ENCODE results near the gene PPP6R2. TPM values are rescaled to one million over a fixed set of nuclear protein-coding genes. Genes with fewer than 3 reads are reported as not detected.

PPP6R2 gene
- total RNA-seq, 1 experiment from 2014 or later: 31.4 TPM

DNA sequence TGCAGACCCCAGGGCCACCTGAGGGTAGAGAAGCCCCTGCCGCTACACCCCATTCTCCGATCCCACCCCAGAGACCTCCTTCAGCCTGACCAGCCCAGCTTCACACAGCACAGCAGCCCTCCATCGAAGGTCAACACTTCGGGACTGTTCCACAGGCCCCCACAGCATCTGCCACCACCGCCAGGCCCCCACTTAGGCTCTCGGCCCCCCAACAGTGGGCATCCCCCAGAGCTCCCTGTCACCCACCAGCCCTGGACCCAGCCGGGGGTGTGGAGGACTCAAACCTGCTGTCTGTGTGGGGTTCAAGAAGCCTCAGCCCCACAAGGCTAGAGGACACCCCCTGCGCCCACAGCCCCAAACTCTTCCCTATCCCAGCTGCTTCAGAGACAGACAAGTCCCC lies 125.5 kb downstream of the PPP6R2 start:
- DNase-seq (ENCODE audit: low read depth): no peak

DNA sequence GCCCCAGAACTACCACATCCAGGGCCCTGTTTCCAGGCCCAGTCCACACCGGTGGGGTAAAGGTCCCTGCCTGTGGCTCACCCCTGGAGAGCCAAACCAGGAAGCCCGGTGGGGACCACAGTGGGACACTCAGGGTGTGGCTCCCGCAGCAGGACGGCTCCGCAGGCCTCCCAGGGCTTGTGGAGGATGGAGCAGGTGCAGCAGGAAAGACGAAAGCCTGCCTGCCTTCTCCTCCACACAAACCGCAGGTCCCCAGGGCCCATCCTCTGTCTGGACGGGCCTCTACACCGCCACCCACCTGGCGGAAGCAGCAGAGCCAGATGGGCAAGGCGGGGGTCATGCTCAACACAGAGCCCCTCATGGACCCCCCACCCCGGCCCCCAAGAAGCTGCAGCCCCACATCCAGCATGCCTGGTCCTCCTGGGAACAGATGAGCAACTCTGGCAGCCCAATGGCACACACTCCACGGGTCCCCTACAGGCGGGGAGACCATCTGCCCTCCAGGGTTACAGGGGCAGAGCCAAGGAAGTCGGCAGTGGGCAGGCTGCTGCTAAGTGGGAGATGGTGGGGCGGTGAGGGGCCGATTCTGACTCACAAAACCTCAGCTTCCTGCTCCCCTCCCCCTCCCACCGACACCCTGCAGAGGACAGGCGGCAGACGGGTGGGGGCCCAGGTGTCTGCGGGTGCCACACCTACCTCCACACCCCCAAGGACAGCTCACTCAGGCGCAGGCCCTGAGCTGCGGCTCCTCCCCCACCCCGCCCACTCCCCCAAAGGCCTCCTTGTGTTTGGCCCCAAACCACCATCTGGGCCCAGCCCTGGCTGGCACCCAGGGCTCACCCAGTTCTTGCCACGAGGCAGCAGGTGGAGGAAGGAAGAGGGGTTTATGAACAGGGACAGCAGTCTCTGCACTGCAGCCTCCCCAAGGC lies 126.5 kb downstream of the PPP6R2 start:
- peak; percentile 64 for DNase-seq (ENCODE audit: low read depth)

DNA sequence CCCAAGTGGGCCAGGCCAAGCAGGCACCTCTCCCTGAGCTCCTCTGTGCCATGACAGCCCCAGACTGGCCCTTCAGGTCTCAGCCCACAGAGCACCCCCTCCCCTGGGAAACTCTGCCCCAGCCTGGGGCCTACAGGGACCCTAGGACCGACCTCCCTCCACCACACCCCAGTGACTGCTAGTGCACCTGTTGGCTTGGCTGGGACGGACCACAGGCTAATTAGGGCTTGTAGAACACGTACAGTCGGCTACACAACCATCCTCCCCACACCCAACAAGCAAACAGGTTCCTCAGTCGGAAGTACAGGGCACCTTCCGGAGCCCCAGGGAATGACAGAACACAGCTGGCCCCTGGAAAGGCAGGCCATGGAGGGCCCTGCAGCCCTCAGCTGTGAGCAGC lies 127.4 kb downstream of the PPP6R2 start:
- DNase-seq (ENCODE audit: low read depth): no peak

DNA sequence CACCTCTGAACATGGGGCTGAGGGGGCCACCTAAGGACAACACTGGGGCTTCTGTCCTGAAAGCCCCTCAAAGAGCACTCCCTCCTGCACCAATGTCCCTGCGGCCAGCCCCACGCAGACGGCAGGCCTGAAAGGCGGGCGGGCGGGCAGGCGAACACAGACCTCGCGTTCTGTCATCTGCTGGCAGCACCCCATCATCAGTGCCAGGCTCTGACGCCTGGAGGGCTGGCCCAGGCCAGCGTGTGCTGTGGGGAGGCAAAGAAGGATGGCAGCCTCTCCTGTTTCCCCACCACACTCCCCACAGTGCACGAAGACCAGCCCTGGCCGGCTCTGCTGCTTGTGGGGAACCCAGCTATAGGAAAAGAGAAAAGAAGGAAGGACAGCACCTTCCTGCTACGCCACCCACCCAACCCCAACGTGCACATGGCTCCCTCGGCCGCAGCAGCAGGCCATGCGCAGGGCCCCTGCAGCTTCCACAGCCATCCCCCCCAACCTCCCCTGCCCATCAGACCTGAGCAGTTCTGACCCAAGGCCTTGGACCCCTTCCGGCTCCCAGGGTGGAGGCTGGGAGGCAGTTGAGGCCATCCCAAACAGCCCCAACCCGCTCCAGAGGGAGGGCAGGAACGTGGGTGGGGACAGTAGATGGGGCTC lies 128.2 kb downstream of the PPP6R2 start:
- no peak for DNase-seq (ENCODE audit: low read depth)

DNA sequence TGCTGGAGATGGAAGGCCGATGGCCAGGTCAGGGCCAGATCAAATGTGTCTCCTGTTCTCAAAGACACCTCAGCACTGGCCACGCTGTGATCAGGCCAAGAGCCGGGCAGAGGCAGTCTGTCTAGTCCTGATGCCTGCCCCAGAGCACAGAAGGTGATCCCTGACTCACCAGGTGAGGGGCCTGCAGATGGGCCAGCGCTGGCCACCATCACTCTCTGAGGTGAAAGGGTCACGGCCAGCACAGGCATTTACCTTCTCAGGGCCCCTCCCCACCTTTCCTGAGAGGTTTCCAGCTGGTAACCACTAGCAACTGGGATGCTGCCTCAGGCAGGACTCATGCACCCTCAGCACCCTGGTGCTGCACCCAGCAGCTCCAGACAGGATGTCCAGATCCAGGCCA lies 128.8 kb downstream of the PPP6R2 start:
- DNase-seq (ENCODE audit: low read depth): no peak

DNA sequence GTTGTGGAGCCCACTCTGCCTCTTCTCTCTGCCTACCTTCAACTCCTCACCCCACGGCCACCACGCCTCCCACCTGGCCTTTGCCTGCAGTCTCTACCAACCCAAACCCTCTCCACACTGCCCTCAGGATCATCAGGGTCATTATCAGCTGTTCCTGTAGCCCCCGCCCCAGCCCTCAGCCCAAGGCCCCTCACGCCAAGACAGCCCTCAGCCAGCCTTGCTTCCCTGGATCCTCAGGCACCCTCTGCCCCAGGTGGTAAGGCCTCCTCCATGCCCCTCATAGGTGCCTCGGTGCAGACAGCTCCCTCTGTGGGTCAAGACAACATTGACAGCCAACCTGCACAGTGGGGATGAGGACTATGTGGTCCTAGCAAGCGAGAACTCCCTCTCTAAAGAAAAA lies 130.0 kb downstream of the PPP6R2 start:
- no peak for DNase-seq (ENCODE audit: low read depth)

DNA sequence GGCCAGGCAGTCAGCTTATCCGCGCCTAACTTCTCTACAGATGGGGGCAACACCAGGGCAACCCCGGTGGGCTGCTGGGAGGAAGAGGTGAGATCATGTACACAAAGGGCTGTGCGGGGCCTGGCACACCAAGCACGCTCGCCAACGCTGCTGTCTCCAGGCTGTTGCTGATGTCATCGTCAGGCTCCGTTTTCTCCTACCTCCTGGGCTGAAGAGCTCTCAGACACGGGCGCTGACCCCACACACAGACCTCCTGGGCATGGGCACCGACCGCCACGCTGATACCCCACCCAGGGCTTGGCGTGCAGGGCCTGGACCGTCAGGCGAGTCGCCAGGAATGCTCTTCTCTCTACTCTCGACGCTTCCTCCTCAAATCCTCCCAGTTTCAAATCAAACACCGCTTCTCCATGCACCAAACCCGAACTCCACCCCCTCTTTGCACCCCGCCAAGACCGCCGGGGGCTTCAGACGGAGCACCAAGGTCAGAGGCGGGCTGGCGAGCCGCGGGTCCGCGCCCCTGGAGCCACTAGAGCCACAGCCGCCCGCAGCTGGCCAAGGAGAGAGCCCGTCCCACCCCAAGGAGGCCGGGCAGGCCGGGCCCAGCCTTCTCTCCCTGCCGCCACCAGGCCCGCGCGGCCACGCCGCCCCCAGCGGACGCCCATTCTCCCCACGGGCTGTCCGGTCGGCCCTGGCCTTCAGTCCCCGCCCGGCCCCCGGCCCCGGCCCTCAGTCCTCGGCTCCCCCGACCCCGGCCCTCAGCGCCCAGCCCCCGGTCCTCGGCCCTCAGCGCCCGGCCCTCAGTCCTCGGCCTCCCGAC lies 130.9 kb downstream of the PPP6R2 start:
- peak; percentile 25 for DNase-seq (ENCODE audit: low read depth)

DNA sequence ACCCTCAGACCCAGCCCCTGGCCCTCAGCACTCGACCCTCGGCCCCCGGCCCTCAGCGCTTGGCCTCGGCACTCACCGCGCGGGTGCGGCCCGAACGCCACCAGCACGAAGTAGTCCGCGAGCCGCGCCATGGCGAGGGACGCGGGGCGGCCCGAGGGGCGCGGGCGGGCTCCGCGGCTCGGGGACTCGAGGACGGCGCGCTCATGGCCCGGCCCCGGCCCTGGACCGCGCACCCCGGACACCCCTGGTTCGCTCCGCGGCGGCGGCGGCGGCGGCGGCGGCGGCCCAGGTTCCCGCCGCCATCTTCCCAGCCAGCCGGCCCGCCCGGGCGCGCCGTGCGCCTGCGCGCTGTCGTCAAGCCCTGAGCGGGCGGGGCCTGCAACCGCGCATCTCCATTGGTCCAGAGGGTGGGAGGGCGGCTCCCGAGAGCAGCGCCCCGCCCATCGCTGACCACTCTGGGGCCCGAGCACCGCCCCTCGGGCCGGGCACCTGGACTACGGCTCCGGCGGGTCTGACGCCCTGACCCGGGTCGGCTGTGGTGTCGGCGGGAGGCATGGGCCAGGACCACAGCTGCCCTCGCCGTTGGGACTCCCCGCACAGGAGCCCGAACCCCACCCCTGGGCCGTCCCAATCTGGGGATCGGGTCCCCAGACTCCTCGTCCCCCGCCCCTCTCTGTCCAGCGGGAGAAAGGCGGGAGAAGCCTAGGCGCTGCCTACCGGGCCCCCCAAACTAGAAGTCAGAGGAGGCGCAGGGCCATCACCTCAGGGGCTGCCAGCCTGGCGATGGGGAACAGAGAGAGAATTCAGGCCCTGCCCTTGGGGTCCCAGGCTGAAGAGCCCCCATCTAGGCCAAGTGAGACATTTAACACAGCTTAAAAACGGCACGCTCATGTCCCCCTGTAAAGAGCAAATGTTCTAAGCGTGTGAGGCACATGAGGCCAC lies 131.9 kb downstream of the PPP6R2 start, which contains the start of gene SBF1:
TSS of gene SBF1 (minus strand) at position 326 of the 942 bp plus-strand sequence. CDS start at position 131, 195 bp downstream.
- DNase-seq (ENCODE audit: low read depth): peak; percentile 83

DNA sequence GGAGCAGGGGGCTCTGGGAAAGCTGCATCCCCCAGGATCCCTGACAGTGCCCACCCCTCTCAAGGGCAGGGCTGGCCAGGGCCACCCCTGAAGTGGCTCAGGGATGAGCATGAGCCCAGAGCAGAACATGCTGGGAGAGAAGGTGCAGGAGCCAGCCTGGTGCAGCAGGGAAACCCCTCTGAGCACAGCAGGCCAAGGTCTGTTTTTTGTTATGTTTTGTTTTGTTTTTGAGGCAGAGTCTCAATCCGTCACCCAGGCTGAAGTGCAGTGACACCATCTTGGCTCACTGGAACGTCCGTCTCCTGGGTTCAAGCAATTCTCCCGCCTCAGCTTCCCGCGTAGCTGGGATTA lies 132.5 kb downstream of the PPP6R2 start:
- DNase-seq (ENCODE audit: low read depth): no peak

DNA sequence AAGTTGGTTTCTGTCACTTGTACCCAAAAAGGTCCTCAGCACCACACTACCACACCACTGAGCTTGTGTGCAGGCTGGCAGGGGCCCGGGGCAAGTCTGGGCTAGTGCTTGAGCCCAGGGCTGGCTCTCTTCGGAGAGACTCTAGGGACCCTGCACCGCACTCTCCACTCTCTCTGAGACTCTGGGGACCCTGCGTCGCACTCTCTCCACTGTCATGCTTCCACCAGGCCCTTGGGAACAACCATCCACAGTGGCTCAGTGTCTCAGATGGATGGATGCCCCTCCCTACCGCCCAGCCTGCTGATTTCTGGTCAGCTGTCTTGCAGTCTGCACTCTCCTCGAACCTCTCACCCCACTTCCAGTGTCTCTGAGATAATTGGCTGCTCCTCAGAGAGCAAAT lies 133.7 kb downstream of the PPP6R2 start:
- DNase-seq (ENCODE audit: low read depth): no peak

DNA sequence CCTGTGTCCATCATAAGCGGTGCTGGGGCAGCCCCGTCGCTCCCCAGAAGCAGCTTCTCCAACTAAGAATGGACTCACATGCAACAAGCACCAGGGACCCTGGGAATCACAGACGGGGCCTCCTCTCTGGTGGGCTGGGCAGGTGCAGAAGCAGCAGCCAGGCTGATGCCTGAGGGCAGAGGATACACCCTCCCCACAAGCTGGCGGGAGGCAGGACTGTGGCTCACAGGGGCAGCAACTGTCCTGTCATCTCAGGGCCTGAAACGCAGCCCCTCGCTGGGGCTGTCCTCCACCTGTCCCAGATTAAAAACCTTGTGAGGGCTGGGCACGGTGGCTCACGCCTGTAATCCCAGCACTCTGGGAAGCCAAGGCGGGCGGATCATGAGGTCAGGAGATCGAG lies 134.8 kb downstream of the PPP6R2 start:
- DNase-seq (ENCODE audit: low read depth): no peak

DNA sequence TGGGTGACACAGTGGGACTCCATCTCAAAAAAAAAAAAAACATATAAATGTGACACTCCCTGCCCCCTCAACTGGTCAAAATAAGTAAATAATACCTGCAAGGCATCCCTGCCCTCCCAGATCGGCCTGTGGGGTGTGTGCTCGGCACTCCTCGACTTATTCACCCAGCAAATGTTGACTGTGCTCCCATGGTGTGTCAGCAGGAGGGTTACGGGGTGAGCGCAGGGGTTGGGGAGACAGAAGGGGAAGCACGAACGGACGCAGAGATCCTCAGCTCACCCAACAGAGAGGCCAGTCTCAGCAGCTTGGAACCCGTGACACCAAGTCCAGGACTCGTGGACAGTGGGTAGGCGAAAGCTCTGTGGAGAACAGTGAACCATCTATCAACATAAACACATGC lies 136.6 kb downstream of the PPP6R2 start:
- no peak for DNase-seq (ENCODE audit: low read depth)

DNA sequence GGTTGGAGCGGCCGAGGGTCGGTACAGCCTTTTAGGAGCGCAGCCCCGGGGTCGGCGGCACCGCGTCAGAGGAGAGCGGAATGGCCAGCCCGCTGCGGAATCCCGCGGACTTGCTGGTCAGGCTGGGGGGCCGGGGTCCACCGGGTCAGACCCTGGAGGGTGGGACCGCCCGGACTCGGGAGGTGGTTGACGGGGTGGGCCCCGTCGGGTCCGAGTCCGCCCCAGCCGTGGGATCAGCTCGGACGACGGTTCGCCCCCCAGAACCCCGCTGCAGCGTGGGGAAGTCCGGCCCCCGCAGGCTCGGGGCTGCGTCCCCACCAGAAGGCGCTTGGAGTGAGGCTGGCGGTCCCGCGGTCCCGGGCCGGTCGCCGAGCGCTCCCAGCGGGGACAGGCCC lies 137.9 kb downstream of the PPP6R2 start:
- no peak for DNase-seq (ENCODE audit: low read depth)

DNA sequence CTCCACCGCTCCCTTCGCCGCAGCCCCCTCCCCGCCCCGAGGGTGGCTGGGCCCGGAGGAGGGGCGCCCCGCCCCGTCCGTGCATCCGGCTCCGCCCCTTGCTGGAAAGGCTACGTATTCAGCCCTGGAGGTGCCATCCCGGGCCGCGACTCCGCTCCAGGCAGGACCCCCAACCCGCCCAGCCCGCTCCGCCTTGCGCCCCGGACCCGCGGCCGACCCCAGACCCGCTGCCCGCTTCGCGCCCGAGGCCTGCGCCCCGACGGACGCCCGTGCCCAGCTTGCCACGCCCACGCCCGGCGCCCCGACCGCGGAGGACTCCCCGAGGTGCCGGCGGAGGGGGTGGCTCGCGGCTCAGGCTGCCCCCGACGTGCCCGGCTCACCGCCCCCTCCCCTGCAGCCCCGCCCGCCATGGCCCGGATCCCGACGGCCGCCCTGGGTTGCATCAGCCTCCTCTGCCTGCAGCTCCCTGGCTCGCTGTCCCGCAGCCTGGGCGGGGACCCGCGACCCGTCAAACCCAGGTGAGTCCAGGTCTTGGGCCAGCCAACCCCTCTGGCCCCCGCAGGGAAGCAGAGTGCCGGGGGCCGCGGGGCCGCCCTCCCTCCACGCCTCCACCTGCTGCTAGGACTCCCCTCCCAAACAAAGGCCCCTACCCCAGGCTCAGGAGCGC lies 138.4 kb downstream of the PPP6R2 start, which contains the start of gene ADM2:
TSS of gene ADM2 (plus strand) at position 104 of the 667 bp plus-strand sequence. CDS start at position 409, 305 bp downstream.
- no peak for DNase-seq (ENCODE audit: low read depth)

DNA sequence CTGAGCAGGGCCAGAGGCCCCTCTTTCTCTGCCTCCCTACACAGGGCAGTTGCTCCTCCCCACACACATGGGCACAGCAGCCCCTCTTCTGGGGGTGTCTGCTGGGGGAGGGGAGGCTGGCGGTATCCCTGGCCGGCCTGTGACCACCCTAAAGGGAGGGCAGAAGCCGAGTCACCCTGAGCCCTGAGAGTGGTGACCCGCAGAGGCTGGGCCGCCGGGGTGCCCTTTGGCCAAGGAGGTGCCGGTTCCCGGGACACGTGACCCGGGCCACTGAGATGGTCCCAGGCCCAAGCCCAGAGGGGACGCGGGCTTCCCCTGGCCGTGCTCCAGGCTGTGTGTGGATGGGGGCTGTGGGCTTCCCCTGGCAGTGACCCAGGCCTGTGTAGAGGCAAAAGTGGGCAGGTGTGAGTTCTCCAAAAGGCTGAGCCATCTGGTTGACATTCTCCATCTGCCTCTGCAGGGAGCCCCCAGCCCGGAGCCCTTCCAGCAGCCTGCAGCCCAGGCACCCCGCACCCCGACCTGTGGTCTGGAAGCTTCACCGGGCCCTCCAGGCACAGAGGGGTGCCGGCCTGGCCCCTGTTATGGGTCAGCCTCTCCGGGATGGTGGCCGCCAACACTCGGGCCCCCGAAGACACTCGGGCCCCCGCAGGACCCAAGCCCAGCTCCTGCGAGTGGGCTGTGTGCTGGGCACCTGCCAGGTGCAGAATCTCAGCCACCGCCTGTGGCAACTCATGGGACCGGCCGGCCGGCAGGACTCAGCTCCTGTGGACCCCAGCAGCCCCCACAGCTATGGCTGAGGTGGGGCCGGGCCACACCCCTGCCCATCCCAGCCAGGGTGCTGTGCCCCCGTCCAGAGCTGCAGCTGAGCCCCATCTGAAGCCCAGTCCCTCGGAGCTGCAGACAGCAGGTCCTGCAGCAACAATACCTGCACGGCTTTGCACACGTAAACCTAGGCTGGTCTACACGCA lies 139.3 kb downstream of the PPP6R2 start:
- no peak for DNase-seq (ENCODE audit: low read depth)

DNA sequence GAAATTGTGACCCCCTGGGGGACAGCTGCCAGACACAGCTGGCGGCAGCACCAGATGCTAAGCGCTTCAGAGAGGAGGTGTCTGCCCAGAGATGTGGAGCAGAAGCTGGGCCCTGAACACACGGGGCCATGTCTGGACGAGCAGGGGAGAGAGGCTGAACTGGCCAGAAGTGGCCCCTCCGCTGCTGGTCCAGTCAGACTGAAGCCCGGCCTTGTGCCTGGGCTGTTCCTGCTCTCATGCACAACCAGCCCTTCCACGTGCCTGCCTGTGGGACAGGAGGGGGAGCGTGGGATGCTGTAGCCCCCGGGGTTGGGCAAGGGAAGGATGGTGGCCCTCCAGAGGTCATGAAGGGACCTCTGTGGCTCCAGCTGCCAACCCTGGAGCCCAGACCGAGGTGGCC lies 140.0 kb downstream of the PPP6R2 start:
- DNase-seq (ENCODE audit: low read depth): no peak

DNA sequence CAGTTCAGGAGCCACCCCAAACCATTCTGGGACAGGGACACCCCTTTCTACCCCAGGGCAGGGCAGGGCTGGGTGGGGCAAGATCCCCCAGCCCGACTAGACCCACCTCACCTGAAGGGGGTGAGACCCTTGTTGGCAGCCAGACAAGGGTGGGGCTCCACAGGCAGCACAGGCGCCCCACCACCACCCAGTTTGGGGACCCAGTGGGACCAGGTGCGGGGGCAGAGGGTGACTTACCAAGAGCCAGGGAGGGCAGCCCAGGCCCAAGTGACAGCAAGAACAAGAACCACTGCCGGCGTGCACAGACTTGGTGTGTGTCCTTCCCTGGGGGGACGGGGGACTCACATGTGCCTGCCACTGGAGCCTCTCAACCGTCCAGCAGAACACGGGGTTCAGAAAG lies 140.4 kb downstream of the PPP6R2 start:
- DNase-seq (ENCODE audit: low read depth): no peak

DNA sequence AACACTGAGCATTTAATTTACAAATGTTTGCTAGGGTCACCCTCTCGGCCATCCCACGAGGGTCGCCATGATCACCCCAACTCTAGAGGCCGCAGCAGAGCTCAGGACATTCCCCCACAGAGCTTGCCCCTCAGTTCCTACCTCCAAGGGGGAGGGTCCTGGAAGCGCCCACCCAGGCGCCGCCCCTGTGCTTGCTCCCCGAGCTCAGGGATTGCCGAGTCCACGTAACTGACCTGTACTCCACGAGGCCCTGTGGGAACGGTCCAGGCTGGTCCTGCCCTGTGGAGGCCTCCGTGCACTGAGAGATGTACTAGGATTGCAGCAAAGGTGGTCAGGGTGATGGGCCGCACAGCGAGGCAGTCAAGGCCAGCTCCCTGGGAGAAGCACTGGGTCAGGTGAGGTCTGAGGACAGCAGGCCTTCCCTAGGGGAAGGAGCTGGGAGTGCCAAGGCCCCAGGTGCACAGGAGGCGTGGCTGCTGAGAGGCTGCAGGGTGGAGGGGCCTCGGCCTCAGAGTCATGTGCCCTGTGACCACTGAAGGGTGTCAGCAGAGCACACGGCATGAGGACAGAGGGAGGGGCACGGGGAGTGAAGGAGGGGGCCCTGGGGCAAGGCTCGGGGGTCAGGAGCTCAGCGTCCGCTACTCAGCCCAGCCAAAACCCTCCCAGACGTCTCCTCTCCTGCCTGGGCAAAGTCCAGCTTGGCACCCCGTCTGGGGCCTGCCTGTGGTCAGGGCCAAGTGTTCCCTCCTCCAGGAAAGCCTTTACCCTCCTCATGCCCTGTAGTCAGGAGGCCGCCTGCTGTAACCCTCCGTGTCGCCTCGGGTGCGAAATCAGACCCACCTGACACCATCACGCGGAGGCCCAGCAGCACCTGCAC lies 141.1 kb downstream of the PPP6R2 start:
- DNase-seq (ENCODE audit: low read depth): no peak

Measured in M059J (cell line).